Left lung (tissue), 10 donors: Measurements from ENCODE around the gene SEMA3B. TPM values are rescaled to one million over a fixed set of nuclear protein-coding genes. Genes with fewer than 3 reads are reported as not detected.

Experiments used
- ATAC-seq: fragments of 200-7000 bp; cut with Tn5 transposase; one replicate; pipeline ENCODE4 v1.9.1; 2020; ENCODE audit warnings: moderate library complexity
- DNase-seq, 4 donors: peaks; one replicate each; pipeline ENCODE4 v3.0.0-alpha.2; 2013 to 2020
- H3K27ac ChIP-seq, 2 donors: fragments of 200-600 bp; sonication (generic) in 1 of 2; one replicate each; pipeline versions ENCODE4 v1.5.0 to v1.8.0; 2020 to 2021
- H3K27me3 ChIP-seq, 2 donors: fragments of 200-600 bp; sonication (generic) in 1 of 2; one replicate each; pipeline versions ENCODE4 v1.5.0 to v1.8.0; 2020 to 2021
- H3K36me3 ChIP-seq, 2 donors: fragments of 200-600 bp; sonication (generic) in 1 of 2; one replicate each; pipeline versions ENCODE4 v1.5.0 to v1.8.0; 2020 to 2021
- H3K4me1 ChIP-seq, 2 donors: fragments of 200-600 bp; one replicate each; pipeline ENCODE4 v1.8.0; 2021
- H3K4me3 ChIP-seq, 2 donors: fragments of 200-600 bp; sonication (generic) in 1 of 2; one replicate each; pipeline versions ENCODE4 v1.5.0 to v1.8.0; 2020 to 2021; ENCODE audit warnings: mild to moderate bottlenecking in 1 of 2
- H3K9me3 ChIP-seq, 2 donors: fragments of 200-600 bp; sonication (generic) in 1 of 2; one replicate each; pipeline versions ENCODE4 v1.5.0 to v1.8.0; 2020 to 2021
- CTCF ChIP-seq, 2 donors: fragments of 200-600 bp; sonication (generic) in 1 of 2; IDR thresholded peaks; one replicate each; pipeline versions ENCODE4 v1.5.0 to v1.8.0; 2021; ENCODE audit warnings: antibody characterized with exemption in 2 of 2
- intact Hi-C, 2 donors: fragments of 100-400 bp; cut with DNase I; formaldehyde crosslinking; loops; one replicate each; pipeline versions ENCODE4 v1.11.2 to v1.14.2; 2022
- polyA plus RNA-seq, 6 donors: library from polyadenylated mRNA; unstranded; fragments of 120-200 nt; gene quantifications; one replicate each; pipeline ENCODE4 v1.2.1, GENCODE V29; 2013; ENCODE audit not compliant: insufficient read length in 6 of 6
- total RNA-seq, 2 donors: library from RNA; stranded (reverse); fragmentation: NEBNext Ultra II Directional; extraction: Animal tissue kit (Norgen Biotek cat#: 25700); gene quantifications; one replicate each; pipeline ENCODE4 v1.2.1, GENCODE V29; 2021
- donor health status: DM: no; HTN: yes; CAD: no.
- donor health status: DM: no; HTN: no; CAD: no.

SEMA3B gene
- total and polyA plus RNA-seq, 8 donors: 20.6 to 92.7 (median 28.2) TPM

GRCh38 chr3:50299638-50299928 lies 30.6 kb downstream of the SEMA3B start:
- peaks cover 36 to 58% of the 10 kb centered on the region in 2 donors for H3K4me1 ChIP-seq
- H3K36me3 ChIP-seq: peaks cover 0 to 5% of the 10 kb centered on the region in 2 donors
- H3K27me3 ChIP-seq: no peaks in the 10 kb centered on the region
- peak overlapping the region; percentile 92 to 95 for H3K27ac ChIP-seq
- peak overlapping the region; percentile 12 to 68 for H3K4me3 ChIP-seq
- no peak for TF ChIP-seq CTCF (IDR thresholded peaks at IDR 0.05)
- no peak for DNase-seq
- no peaks in the 10 kb centered on the region for H3K9me3 ChIP-seq
- no peak for ATAC-seq
- intact Hi-C loops: no loop called here

GRCh38 chr3:50299929-50300680 lies 31.2 kb downstream of the SEMA3B start:
- no peaks in the 10 kb centered on the region for H3K27me3 ChIP-seq
- H3K9me3 ChIP-seq: no peaks in the 10 kb centered on the region
- peak in 1 of 2 donors; percentile 4 for TF ChIP-seq CTCF (IDR thresholded peaks at IDR 0.05)
- peak overlapping the region; percentile 92 to 95 for H3K27ac ChIP-seq
- intact Hi-C loops: no loop called here
- peaks cover 0 to 5% of the 10 kb centered on the region in 2 donors for H3K36me3 ChIP-seq
- H3K4me3 ChIP-seq: peak overlapping the region; percentile 12 to 68
- H3K4me1 ChIP-seq: peaks cover 36 to 58% of the 10 kb centered on the region in 2 donors
- ATAC-seq: peak; percentile 6
- peak in 1 of 4 donors; percentile 83 for DNase-seq

- Histone ChIP-seq H3K27ac (peak overlapping the region; percentile 92 to 95), H3K9me3 (no peaks in the 10 kb centered on the region), H3K27me3 (no peaks in the 10 kb centered on the region), H3K4me3 (peak overlapping the region in 1 of 2 donors; percentile 68), H3K36me3 (peaks cover 0 to 5% of the 10 kb centered on the region in 2 donors), H3K4me1 (peaks cover 36 to 58% of the 10 kb centered on the region in 2 donors)
- DNase-seq: no peak
- no peak for TF ChIP-seq CTCF (IDR thresholded peaks at IDR 0.05)
- intact Hi-C loops: no loop called here
- no peak for ATAC-seq
Measured at GRCh38 chr3:50300681-50301254, 31.8 kb downstream of the SEMA3B start.

- no peak for ATAC-seq
- intact Hi-C loops: no loop called here
- Histone ChIP-seq H3K27me3 (no peaks in the 10 kb centered on the region), H3K4me3 (peak overlapping the region; percentile 19 to 68), H3K9me3 (no peaks in the 10 kb centered on the region), H3K4me1 (peaks cover 36 to 58% of the 10 kb centered on the region in 2 donors), H3K27ac (peak overlapping the region; percentile 83 to 92), H3K36me3 (no peaks in the 10 kb centered on the region)
- peak in 1 of 4 donors; percentile 76 for DNase-seq
- no peak for TF ChIP-seq CTCF (IDR thresholded peaks at IDR 0.05)
Measured at GRCh38 chr3:50302095-50303012, 33.4 kb downstream of the SEMA3B start.
